OCI-LY7 (cell line): ENCODE results near the gene PDE9A.

Experiments
- CTCF ChIP-seq: fragments of 200-600 bp; sonication (generic); conservative IDR thresholded peaks from 2 replicates; pipeline ENCODE4 v1.5.1; 2014; ENCODE audit warnings: mild to moderate bottlenecking, antibody characterized with exemption, low read length, moderate library complexity, mixed read lengths
- EZH2phosphoT487 ChIP-seq: fragments of 200-600 bp; sonication (generic); IDR thresholded peaks from 2 replicates; pipeline ENCODE4 v1.6.1; 2018; ENCODE audit warnings: low read depth, borderline replicate concordance, mild to moderate bottlenecking, mixed run types, antibody characterized with exemption, low read length, moderate library complexity, mixed read lengths

GRCh38 chr21:42765656-42766055 is 112.2 kb downstream of the PDE9A start:
- TF ChIP-seq CTCF = no peak
- no peak for TF ChIP-seq EZH2phosphoT487
